Fibroblast of skin of right quadriceps (primary cell): ENCODE measurements around the gene COLGALT1.
"Not testable (repeated sequence)": the region's sequence is repeated elsewhere in the genome, so short reads cannot be mapped to it uniquely, and the experiment has no call there.

Source experiments
- DNase-seq: peaks from one replicate; pipeline ENCODE4 v3.0.0-alpha.2; 2013

COLGALT1 gene

DNA sequence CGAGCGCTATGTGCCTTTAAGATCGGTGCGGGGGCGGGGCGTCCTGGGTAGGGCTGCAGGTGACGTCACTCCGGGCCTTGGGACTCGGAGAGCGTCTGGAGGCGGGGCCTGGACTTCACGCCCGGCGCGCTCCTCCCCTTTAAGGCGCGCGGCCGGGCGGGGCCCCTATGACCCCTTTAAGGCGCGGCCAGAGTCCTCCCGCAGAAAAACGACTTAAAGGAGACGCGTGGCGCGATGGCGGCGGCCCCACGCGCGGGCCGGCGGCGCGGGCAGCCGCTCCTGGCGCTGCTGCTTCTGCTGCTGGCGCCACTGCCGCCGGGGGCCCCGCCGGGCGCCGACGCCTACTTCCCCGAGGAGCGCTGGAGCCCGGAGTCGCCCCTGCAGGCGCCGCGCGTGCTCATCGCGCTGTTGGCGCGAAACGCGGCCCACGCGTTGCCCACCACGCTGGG is at the start of gene COLGALT1:
Gene COLGALT1 (plus strand): TSS at position 170 of the 449 bp plus-strand sequence. CDS start 65 bp downstream, at position 235.
- peak; percentile 90 for DNase-seq

DNA sequence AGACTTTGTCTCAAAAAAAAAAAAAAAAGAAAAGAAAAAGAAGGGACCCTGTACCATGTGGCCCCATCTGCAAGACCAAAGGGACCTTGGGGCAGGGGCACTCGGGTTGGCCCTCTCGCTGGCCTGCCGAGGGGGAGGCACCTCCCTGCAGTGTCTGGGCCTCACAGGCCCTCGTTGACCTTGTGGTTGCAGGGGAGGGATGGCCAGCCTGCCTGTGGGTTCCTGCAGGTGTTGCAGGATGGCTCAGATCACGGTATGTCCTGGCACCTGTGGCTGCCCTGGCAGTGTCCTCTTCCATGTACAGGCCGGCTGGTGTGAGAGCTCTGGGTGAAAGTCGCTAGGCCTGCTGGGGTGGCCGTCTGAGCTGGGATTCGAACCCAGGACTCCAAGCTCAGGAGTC is 48.7 kb upstream of the COLGALT1 start:
- no peak for DNase-seq

DNA sequence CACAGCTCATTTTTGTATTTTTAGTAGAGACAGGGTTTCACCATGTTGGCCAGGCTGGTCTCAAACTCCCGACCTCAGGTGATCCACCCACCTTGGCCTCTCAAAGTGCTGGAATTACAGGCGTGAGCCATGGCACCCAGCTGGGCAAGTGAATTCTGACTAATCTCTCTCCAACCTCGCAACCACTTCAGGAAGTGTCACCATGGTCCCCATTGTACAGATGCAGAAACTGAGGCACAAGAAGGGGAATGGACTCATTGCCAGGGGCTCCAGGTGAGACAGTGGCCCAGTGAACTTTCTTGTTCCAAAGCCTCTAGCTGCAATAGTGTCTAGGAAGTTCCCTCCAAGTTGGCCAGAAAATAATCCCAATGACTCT is 46.9 kb upstream of the COLGALT1 start:
- DNase-seq: not testable (repeated sequence)

DNA sequence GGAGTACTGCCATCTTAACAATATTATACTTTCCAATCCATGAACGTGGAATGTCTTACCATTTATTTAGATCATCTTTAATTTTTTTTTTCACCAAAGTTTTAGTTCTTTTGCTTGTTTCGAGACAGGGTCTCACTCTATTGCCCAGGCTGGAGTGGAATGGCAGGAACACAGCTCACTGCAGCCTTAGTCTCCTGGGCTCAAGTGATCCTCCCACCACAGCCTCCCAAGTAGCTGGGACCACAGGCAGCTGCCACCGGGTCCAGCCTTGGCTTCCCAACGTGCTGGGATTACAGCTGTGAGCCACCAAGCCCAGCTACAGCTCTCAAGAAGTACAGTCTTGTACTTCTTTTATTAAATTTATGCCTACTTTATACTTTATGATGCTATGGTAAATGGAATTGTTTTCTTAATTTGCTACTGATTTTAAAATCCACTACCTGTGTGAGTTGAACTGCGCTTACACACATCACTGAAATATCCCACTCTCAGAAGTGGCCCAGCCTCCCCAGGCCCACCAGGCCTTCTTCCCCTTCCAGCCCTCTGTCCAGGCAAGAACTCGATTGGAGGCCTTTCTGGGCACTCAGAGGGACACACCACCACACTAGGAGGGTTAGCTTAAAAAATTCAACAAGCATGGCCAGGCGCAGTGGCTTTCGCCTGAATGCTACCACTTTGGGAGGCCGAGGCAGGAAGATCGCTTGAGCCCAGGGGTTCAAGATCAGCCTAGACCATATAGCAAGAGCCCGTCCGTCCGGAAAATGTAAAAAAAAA is 45.0 kb upstream of the COLGALT1 start:
- DNase-seq: no peak

DNA sequence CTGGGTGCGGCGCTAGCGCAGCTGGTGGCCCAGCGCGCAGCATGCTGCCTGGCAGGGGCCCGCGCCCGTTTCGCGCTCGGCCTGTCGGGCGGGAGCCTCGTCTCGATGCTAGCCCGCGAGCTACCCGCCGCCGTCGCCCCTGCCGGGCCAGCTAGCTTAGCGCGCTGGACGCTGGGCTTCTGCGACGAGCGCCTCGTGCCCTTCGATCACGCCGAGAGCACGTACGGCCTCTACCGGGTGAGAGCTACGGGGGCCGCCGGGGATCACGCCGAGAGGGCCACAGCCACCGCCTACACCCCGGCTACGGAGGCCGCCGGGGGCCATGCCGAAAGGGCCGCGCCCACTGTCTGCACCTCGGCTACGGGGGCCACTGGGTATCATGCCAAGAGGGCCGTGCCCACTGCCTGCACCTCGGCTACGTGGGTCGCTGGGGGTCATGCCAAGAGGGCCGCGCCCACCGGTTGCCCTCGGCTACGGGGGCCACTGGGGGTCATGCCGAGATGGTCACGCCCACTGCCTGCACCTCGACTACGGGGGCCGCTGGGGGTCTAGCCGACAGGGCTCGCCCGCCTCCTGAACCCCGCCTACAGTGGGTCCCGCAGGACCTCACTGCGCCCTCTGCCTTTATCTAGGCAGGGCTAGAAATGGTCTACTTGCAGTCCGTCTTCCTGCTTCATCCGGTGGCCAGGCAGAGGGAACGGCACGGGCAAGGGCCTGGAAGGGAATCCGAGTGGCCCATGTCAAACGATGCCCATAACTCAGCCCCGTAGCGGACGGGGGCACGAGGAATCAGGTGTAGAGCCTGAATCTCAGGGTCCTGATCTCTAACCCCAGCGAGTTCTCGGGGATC is 43.5 kb upstream of the COLGALT1 start:
- peak; percentile 86 for DNase-seq

DNA sequence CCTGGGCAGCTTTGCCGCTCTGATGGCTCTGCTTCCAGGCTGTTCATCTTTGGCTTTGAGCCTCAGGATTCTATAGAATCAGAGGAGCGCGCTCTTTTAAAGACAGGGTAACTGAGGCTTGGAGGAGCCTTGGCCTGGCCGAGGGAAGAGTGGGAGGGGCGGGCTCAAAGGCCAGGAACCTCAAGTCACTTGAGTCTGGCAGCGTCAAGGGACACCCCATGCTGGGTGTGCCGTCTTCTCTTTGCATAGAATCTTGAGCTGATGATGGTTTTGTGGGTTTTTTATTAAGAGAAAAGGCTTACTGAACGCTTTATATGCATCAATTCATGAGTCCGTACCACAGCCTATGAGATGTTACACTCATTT is 42.9 kb upstream of the COLGALT1 start:
- DNase-seq: no peak

DNA sequence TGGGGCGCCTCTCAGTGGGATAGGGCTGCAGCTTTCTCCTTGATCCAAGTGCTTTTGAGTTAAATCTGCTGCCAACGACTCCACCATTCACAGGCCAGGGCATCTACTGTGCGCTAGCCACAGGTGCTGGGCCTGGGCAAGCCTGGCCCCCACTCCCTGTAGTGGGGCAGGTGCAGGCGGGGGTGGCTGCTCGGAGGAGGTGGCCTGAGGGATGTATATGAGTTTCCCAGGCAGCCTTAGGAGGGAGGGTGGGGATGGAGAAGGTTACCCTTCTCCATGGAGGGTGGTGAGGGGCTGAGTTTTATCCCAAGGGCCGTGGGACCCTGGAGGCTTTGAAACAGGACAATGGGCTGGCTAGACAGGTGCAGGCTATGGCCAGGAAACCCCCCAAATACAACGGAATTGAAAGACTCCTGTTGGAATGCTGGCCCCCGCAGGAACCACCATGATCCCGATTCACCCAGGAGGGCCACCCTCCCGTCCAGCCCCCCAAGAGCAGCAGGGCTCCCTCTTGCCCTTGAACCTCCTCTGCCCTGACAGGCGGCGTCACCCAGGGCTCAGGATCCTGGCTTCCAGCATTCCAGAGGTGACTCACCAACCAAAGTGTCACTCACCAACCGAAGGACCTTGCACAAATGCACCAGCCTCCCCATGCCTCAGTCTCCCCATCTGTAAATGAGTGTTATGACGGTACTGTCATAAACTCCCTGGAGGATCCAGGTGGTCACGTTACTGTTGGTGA is 39.9 kb upstream of the COLGALT1 start:
- no peak for DNase-seq

DNA sequence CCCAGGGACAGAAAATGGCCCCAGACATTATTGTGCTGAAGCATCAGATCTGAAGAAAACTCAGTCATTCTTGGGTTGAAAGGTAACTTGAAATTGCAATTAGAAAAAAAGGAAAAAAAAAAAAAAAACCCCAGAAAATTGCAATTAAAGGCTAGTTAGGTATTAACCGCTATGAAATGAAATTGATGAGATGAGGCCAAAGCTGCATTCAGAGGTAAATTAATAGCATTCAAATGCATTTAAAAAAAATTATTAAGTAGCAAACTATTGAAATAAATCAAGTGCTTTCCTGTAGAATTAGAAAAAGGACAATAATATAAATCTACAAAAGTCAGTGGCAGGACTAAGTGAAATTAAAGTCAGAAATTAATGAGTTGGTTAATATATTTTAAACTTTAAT is 37.6 kb upstream of the COLGALT1 start:
- DNase-seq: no peak

DNA sequence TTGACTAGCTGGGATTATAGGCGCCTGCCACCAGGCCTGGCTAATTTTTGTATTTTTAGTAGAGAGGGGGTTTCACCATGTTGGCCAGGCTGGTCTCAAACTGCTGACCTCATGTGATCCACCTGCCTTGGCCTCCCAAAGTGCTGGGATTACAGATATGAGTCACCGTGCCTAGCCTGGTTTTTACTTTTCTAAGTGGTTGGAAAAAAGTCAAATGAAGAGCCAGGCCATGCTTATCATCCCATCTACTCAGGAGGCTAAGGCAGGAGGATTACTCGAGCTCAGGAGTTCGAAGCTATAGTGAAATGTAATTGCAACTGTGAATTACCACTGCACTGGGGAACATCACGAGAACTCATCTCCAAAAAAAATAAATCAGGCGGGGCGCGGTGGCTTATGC is 36.8 kb upstream of the COLGALT1 start:
- not testable (repeated sequence) for DNase-seq

DNA sequence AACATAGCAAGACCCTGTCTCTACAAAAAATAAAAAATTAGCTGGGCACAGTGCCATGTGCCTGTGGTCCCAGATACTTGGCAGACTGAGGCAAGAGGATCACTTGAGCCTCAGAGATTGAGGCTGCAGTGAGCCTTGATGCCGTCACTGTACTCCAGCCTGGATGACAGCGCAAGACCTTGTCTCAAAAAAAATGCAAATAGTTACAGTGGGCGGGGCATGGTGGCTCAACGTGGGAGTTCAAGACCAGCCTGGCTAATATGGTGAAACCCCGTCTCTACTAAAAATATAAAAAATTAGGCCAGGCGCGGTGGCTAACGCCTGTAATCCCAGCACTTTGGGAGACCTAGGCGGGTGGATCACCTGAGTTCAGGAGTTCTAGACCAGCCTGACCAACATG is 35.5 kb upstream of the COLGALT1 start:
- DNase-seq: peak; percentile 14

DNA sequence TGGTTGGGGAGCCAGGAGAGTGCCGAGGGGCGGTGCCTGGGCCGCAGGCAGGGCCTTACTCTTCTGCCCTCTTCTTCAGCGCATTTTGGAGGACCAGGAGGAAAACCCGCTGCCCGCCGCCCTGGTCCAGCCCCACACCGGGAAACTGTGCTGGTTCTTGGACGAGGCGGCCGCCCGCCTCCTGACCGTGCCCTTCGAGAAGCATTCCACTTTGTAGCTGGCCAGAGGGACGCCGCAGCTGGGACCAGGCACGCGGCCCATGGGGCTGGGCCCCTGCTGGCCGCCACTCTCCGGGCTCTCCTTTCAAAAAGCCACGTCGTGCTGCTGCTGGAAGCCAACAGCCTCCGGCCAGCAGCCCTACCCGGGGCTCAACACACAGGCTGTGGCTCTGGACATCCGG is 34.6 kb upstream of the COLGALT1 start:
- DNase-seq: no peak

DNA sequence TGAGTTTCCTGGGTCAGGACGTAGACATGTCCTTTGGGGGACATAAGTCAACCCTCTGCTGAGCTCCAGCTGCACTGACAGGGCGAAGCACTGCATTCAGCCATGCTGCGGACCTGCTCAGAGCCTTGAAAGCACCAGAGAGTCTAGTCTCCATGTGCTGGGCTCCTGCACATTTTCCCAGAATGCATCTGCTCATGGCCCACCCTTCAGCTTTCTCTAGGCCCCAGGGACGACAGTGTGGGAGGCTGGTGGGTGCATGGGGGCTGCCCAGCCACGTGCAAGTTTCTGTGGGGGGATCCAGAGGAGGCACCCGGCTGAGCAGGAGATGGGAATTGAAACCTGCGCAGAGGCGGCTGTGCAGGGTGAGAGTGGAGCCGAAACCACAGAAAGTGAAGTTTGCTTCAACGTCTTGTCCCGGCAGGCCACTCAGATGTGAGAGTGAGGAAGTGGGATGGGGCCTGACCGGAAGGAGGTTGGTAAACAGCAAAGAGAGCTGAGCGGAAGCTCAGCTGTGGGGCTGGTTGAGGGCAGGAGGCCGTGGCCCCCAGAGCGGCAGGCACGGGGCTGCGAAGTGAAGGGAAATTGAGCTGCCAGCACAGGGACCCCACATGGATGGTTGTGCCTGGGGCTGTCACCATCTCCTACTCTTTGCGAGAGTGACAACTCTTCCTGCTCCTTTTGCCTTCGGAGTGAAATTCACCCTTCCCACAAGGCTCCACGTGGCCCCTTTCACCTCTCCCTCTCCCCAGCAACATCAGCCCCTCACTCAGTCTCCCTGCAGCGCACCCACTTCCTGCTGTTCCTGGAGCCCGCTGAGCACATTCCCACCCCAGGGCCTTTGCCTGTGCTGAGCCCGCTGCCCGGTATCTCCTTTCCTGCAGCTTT is 32.2 kb upstream of the COLGALT1 start:
- no peak for DNase-seq

DNA sequence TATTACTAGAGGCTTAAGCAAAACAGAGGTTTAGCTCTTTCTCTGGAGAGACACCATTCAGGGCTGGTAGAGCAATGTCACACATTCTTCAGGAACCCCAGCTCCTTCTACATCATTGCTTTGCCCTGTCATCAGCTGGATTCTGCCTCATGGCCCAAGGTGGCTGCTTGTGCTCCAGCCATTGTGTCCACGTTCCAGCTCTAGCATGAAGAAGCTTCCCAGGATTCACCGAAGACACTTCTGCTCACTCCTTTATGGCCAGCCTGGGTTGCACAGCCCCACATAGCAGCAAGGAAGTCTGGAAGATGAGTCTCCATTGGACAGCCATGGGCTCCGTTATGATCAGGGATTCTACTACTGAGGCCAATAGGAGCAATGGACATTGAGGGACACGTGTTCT is 30.8 kb upstream of the COLGALT1 start:
- no peak for DNase-seq

DNA sequence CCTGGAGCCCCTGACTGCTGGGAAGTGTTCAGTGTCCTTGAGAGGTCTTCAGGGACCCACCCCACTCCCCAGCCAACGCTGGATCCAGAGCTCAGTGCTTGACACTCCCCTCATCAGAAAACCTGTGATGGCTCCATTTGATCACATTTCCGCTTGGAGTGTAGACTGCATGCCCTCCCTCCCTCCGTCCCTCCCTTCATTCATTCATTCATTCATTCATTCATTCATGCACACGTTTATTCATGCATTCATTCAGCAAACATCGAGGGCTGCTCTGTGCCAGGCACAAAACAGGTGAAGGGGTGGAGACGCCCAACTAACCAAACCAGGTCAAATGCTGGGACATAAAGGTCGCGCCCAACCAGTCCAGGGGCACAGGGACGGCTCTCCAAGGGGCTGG is 30.3 kb upstream of the COLGALT1 start:
- no peak for DNase-seq

DNA sequence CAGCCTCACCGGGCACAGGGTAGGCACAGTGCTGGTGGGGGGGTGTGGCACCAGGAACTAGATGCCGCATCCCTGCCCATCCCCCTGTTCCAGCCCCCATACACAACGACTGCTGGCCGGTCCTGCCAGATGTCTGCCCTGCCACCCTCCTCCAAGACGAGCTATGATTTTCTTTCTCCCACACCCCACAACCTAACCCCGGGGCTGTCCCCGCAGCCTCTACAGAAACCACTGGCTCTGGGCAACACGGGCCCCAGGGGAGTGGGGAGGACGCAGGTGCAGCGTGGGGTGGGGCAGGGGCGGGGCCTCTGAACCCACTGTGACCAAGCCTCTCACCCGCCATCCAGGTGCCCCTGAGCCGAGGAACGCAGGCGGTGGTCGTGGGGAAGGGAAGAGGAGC is 28.5 kb upstream of the COLGALT1 start:
- DNase-seq: no peak

DNA sequence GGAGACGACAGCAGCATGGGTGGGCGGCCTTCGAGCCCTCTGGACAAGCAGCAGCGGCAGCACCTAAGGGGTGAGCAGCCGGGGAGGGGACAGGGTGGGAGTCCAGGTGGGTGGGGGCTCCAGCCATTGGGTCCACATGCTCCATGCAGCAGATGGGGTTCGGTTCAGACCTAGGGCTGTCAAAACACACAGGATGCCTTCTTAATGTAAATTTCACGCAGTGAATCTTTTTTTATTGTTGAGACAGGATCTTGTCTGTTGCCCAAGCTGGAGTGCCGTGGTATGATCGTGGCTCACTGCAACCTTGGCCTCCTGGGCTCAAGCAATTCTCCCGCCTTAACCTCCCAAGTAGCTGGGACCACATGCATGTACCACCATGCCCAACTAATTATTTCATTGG is 28.1 kb upstream of the COLGALT1 start:
- no peak for DNase-seq

DNA sequence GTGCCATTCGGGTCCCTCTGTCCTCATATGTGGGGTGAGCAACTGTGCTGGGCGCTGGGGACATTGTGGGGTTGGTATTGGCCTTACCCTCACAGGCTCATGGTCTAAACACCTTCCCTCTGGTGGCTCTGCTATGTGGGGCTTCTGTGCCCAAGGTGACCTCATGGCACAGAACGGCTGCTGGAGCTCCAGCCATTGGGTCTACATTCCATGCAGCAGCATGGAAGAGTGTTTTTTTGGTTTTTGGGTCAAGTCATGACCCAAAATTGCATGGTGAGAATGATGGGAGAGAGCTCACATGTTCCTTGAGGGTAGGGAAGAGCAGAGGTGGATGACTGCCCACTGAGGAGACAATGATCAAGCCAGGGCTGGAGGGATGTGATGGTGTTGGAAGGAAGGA is 26.8 kb upstream of the COLGALT1 start:
- no peak for DNase-seq

DNA sequence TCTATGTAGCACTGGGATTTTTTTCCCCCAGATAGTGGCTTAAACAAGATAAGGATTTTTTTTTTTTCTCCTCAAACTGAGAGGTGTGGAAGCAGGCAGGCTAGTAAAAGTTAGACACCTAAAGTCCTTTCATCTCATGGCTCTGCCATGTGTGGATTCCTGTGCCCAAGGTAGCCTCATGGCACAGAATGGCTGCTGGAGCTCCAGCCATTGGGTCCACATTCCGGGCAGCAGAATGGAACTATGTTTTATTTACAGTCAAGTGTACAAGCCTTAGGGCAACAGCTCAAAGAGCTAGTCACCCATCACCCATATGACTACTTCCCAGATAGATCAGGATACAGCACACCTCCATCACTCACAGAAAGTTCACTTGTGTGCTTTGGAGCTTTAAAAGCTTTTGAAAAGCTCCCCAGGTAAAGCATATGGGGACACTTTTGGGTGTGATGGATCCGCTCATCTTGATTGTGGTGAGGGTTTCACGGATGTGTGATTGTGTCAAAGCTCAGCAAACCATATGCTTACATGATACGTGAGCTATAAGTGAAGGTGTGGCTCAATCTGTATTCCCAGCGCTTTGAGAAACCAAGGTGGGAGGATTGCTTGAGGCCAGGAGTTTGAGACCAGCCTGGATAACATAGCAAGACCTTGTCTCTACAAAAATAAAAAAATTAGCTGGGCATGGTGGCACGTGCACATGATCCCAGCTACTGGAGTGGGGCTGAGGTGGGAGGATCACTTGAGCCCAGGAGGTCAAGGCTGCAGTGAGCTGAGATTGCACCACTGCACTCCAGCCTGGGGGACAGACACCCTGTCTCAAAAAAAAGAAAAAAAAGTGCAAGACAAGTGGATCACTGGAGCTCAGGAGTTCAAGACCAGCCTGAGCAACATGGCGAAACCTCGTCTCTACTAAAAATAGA is 25.9 kb upstream of the COLGALT1 start:
- DNase-seq: no peak

DNA sequence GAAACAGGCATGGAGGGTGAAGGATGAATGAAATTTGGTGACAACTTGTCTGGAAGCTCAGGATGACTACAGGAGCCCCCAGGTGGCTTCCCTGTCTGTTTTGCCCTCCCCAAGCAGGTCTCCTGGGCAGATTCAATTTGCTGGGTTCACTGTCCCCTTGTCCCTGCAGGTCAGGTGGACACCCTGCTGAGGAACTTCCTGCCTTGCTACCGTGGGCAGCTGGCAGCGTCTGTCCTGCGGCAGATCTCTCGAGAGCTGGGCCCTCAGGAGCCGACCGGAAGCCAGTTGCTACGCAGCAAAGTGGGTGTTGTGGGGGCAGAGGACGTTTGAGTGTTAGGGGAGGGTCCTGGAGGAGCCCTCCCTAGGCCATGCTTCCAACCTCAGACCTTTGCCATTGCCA is 24.9 kb upstream of the COLGALT1 start:
- no peak for DNase-seq

DNA sequence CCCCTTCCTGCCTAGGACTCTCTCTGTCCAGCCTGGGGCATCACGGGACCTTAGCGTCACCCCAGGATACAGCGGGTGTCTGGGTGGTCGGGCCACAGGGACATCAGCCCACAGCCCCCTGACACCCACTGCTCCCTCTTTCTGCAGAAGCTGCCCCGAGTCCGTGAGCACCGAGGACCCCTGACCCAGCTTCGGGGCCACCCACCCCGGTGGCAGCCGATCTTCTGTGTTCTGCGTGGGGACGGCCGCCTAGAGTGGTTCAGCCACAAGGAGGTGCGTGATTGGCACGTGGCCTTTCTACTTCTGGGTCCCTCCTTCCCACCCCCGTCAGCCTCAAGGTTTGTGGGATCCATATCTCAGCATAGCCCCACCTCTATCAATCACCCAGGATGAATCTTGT is 23.3 kb upstream of the COLGALT1 start:
- DNase-seq: no peak

DNA sequence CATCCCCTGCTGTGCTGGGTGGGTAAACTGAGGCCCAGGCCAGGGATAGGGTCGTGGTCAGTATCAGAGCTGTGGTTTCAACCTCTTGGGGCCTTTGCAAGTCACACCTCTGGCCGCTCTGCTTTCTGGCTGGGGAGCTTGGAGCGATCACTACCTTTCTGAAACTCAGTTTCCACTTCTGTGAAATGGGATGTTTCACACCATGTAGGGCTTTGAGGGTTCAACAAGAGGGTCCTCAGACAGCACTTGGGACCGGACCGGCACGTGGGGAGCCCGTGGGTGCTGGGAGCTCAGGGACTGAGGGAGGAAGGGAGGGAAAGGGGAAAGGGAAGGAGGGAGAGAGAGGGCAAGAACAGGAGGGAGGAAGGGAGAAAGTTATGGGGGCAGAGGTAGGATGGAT is 22.9 kb upstream of the COLGALT1 start:
- DNase-seq: no peak
